Thyroid gland (tissue), 4 donors: ENCODE measurements around the gene SMIM10L2A. TPM values are rescaled to one million over a fixed set of nuclear protein-coding genes. Genes with fewer than 3 reads are reported as not detected.

ENCODE experiments used
- DNase-seq, 2 donors: peaks; one replicate each; pipeline ENCODE4 v3.0.0-alpha.2; 2019
- H3K27ac ChIP-seq, 3 donors: fragments of 200-600 bp; sonication (generic); 1 replicate in 2 of 3; 2 replicates in 1 of 3; pipeline ENCODE4 v1.5.1; 2016 to 2019; ENCODE audit warnings: mild to moderate bottlenecking in 1 of 3, moderate library complexity in 1 of 3
- H3K27me3 ChIP-seq: fragments of 200-600 bp; sonication (generic); one replicate; pipeline ENCODE4 v1.5.1; 2019
- H3K36me3 ChIP-seq, 2 donors: fragments of 200-600 bp; sonication (generic); one replicate each; pipeline ENCODE4 v1.5.1; 2016 to 2019
- H3K4me1 ChIP-seq, 2 donors: fragments of 200-600 bp; sonication (generic); one replicate each; pipeline ENCODE4 v1.5.1; 2017 to 2019
- H3K4me3 ChIP-seq, 3 donors: fragments of 200-600 bp; sonication (generic); replicated peaks in 1 of 3; 1 replicate in 2 of 3; 2 replicates in 1 of 3; pipeline ENCODE4 v1.5.1; 2016; ENCODE audit warnings: mild to moderate bottlenecking in 1 of 3
- H3K9me3 ChIP-seq: fragments of 200-600 bp; sonication (generic); one replicate; pipeline ENCODE4 v1.5.1; 2017
- POLR2A ChIP-seq, 2 donors: fragments of 450-650 bp; IDR thresholded peaks; one replicate each; pipeline ENCODE4 v1.6.1; 2017; ENCODE audit warnings: antibody characterized with exemption in 2 of 2, mild to moderate bottlenecking in 2 of 2, moderate library complexity in 1 of 2
- WGBS, 2 donors: methylation state at CpG; one replicate each; pipeline ENCODE4 v1.1.5; 2017; 5-methylcytosine and 5-hydroxymethylcytosine counted together
- intact Hi-C: fragments of 100-400 bp; cut with DNase I; formaldehyde crosslinking; loops from one replicate; pipeline ENCODE4 v1.15.1; 2023
- total RNA-seq, 4 donors: library from RNA; depleted of rRNA; stranded (reverse); fragments of >200 nt; gene quantifications; one replicate each; pipeline ENCODE4 v1.2.3, GENCODE V29; 2016
- TF ChIP-seq, protein P1 (sequence below), 6 experiments: fragments of 200-600 bp in 3 of 6; fragments of 450-650 bp in 3 of 6; sonication (generic) in 3 of 6; IDR thresholded peaks; one replicate each; pipeline ENCODE4 v1.5.1; 2016 to 2019; ENCODE audit warnings: antibody characterized with exemption in 6 of 6, mild to moderate bottlenecking in 2 of 6, inconsistent platforms in 1 of 6, moderate library complexity in 1 of 6

Gene SMIM10L2A
- total RNA-seq, 4 donors from 2014 or later: 3.6 to 6.7 (median 4.8) TPM

GRCh38 chrX:135431886-135432285 is 10.1 kb downstream of the SMIM10L2A start:
- Histone ChIP-seq H3K36me3 (no peaks in the 10 kb centered on the region), H3K27ac (no peak overlapping the region), H3K9me3 (no peaks in the 10 kb centered on the region), H3K4me3 (no peak overlapping the region), H3K27me3 (no peaks in the 10 kb centered on the region), H3K4me1 (no peaks in the 10 kb centered on the region)
- no peak for DNase-seq
- TF ChIP-seq, protein P1, sequence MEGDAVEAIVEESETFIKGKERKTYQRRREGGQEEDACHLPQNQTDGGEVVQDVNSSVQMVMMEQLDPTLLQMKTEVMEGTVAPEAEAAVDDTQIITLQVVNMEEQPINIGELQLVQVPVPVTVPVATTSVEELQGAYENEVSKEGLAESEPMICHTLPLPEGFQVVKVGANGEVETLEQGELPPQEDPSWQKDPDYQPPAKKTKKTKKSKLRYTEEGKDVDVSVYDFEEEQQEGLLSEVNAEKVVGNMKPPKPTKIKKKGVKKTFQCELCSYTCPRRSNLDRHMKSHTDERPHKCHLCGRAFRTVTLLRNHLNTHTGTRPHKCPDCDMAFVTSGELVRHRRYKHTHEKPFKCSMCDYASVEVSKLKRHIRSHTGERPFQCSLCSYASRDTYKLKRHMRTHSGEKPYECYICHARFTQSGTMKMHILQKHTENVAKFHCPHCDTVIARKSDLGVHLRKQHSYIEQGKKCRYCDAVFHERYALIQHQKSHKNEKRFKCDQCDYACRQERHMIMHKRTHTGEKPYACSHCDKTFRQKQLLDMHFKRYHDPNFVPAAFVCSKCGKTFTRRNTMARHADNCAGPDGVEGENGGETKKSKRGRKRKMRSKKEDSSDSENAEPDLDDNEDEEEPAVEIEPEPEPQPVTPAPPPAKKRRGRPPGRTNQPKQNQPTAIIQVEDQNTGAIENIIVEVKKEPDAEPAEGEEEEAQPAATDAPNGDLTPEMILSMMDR (IDR thresholded peaks at IDR 0.05): no peak
- no peak for TF ChIP-seq POLR2A (IDR thresholded peaks at IDR 0.05)
- intact Hi-C loops: no loop called here

DNA sequence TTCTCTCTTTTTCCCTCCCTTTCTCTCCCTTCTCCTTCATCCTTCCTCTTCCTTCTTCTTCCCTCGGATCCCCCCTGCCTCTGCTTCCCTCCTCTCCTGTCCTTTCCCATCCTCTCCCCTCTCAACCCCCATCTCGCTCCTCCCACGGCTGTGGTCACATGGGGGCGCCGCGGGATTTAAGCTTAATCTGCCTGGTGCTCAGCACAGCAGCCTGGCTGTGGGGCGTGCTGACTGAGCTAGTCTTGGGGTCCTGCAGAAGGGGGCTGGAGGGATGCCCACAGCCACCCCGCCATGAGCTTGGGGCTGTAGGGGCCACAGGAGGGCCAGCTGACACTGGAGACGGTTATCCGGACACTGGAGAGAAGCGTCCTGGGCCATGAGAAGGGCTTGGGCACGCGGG is 10.7 kb downstream of the SMIM10L2A start:
- DNase-seq: no peak
- no peak overlapping the region for H3K4me3 ChIP-seq
- H3K4me1 ChIP-seq: no peaks in the 10 kb centered on the region
- H3K27ac ChIP-seq: no peak overlapping the region
- WGBS, 2 donors: 63 to 79% methylated on average over 6 to 11 of the region's 13 CpGs
- no peak for TF ChIP-seq POLR2A (IDR thresholded peaks at IDR 0.05)
- TF ChIP-seq, protein P1 (IDR thresholded peaks at IDR 0.05): no peak
- H3K27me3 ChIP-seq: no peaks in the 10 kb centered on the region
- H3K9me3 ChIP-seq: no peaks in the 10 kb centered on the region
- intact Hi-C loops: no loop called here
- H3K36me3 ChIP-seq: no peaks in the 10 kb centered on the region

GRCh38 chrX:135432881-135433521 is 11.3 kb downstream of the SMIM10L2A start:
- H3K4me1 ChIP-seq: no peaks in the 10 kb centered on the region
- no peak overlapping the region for H3K4me3 ChIP-seq
- WGBS, 2 donors: 80 to 85% methylated on average over 2 to 13 of the region's 22 CpGs
- intact Hi-C loops: no loop called here
- no peak for TF ChIP-seq POLR2A (IDR thresholded peaks at IDR 0.05)
- TF ChIP-seq, protein P1 (IDR thresholded peaks at IDR 0.05): no peak
- no peaks in the 10 kb centered on the region for H3K27me3 ChIP-seq
- DNase-seq: no peak
- no peaks in the 10 kb centered on the region for H3K9me3 ChIP-seq
- H3K27ac ChIP-seq: no peak overlapping the region
- no peaks in the 10 kb centered on the region for H3K36me3 ChIP-seq

GRCh38 chrX:135433531-135434257 is 11.9 kb downstream of the SMIM10L2A start:
- Histone ChIP-seq H3K4me3 (no peak overlapping the region), H3K27me3 (no peaks in the 10 kb centered on the region), H3K27ac (no peak overlapping the region), H3K36me3 (no peaks in the 10 kb centered on the region), H3K4me1 (no peaks in the 10 kb centered on the region), H3K9me3 (no peaks in the 10 kb centered on the region)
- DNase-seq: no peak
- 97% methylated on average over 5 to 17 of the region's 37 CpGs for WGBS, 2 donors
- no peak for TF ChIP-seq POLR2A (IDR thresholded peaks at IDR 0.05)
- TF ChIP-seq, protein P1 (IDR thresholded peaks at IDR 0.05): no peak
- intact Hi-C loops: no loop called here
